RPMI8226 (cell line): Measurements from ENCODE around the gene SPDYE6.
A peak's percentile ranks its signal among the peaks of the same experiment; 100 is the strongest.
"Not testable (repeated sequence)": the region's sequence is repeated elsewhere in the genome, so short reads cannot be mapped to it uniquely, and the experiment has no call there.

Source experiments
- DNase-seq: peaks from one replicate; pipeline ENCODE4 v3.0.0-alpha.2; 2015

Gene SPDYE6

DNA sequence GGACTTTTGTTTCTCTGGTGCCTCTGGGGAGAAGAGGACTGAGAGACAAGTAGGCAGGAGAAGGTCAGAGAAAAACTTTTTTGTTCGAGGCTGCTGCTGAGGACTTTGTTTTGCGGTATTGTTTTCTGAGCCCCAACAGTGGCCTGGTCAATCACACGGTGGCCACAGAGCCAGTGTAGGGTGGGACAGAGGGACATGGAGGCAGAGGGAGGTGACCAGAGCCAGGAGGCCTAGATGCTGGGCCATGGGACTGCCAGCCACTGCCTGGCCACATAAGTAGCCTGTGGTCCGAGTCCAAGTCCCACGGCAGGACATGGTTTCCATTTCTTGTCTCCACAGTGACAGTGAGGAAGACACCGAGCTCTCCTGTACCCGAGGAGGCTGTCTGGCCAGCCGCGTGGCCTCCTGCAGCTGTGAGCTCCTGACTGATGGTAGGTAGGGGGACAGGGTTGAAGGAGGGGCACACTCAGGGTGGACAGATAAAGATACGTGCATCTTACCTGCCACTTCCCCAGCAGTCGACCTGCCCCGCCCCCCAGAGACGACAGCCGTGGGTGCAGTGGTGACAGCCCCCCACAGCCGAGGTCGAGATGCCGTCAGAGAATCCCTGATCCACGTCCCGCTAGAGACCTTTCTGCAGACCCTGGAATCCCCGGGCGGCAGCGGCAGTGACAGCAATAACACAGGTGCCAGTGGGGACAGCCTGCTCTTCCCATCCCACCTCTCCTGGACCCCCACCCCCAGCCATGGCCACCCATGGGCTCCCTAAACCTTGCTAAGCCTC lies 42.1 kb downstream of the SPDYE6 start:
- no peak for DNase-seq

DNA sequence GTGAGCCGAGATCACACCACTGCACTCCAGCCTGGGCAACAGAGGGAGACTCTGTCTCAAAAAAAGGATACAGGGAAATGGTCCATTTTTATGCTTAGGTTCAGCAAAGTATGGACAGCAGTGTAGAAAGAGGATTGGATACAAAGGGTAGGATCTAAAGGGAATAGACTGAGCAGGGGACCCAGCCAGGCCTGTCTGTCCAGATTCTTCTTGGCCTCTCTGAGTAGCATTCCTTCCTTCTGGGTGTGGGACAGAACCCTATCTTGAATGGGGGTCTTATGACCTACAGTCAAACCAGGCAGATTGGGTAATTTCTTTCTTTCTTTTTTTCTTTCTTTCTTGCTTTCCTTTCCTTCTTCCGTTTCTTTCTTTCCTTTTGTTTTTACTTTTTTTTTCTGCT lies 43.9 kb downstream of the SPDYE6 start:
- DNase-seq: no peak

DNA sequence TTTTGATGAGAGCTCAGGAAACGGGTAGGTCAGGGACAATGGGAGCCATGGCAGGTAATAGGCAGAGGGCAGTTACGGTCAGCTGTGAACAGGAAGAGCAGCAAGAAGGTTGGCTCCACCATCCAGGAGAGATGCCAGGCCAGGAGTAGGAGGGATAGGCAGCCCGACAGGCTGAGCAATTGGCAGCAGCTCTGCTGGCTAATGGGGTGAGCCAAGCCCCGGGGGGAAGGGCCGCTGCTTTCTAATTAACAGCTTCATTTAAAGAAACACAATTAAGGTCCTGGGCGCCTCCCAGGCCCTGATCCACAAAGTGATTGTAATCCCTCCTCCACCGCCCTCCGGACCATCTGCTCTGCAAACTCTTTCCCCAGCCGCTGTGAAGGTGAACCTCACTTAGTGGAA lies 45.8 kb downstream of the SPDYE6 start:
- no peak for DNase-seq

DNA sequence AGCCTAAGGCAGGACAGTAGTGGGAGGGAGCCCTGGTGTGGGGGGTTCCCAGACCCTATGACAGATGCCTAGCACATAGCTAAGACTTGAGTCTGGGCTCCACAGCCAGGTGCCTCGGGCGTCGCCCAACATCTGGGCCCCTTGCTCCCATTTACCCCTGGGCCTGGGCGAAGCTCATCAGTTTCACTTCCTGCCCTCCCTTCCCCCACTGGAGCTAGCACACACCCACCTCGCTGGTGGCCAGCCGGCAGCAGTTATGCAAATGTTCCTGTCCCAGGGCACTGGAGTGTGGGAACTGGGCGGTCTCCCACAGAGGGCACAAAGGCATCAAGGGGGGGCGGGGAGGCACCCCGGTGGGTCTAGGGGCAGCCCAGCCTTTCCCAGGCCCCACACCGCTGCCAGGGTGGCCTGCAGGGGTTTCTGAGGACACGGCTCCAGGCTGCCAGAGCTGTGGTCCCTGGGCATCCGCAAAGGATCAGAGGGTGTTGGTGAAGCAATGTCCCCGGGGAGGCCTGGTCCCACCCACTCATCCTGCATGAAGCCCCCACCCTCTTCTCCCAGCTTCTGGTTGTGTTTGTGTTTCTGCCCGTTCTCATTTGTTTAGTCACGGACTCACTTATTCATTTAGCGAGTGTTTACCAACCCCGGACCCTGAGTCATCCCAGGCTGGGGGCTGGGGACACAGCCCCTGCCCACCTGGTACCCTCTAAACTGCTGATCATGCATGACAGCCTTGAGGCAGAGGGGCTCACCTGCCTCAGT lies 49.1 kb downstream of the SPDYE6 start:
- peak; percentile 99 for DNase-seq

DNA sequence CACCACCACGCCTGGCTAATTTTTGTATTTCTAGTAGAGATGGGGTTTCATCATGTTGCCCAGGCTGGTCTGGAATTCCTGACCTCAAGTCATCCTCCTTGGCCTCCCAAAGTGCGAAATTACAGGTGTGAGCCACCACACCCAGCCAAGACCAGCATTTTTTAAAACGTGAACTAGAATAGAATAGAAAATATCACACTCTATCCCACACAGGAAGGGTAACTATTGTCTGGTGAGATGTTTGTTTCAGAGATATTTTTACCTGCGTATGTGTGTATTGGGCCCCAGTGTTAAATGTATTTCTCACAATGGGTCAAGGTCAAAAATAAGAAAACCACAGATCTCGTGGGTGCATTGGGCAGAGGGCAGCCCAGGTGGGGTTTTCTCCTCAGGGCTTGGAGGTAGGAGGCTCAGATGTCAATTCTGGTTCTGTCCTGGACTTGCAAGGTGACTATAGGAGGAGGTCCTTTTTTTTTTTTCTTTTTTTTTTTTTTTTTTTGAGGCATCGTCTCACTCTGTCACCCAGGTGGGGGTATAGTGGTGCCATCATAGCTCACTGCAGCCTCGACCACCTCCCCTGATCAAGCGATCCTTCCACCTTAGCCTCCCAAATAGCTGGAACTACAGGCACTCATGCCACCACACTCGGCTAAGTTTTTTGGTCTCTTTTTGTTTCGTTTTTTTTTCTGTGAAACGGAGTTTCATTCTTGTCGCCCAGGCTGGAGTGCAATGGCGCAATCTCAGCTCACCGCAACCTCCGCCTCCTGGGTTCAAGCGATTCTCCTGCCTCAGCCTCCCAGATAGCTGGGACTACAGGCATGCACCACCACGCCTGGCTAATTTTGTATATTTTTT lies 50.6 kb downstream of the SPDYE6 start:
- peak; percentile 85 for DNase-seq

DNA sequence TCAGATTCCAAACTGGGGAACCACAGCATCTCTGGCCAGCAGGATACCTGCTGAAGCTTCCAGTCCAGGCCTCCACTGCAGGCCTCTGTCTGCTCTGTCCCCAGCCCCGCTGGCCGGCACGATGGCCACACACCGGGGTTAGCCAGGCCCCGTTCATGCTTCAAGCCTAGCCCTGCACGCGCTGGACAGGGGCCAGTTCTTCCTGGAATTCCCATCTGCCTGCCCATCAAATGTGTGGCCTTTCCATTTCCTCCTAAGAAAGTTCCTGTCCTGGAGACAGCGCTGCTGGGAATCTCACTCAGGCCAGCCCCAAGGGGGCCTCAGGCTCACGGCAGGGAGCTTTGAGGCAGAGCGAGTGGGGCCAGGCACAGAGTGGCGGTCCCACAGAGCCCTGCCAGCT lies 51.6 kb downstream of the SPDYE6 start:
- DNase-seq: no peak

DNA sequence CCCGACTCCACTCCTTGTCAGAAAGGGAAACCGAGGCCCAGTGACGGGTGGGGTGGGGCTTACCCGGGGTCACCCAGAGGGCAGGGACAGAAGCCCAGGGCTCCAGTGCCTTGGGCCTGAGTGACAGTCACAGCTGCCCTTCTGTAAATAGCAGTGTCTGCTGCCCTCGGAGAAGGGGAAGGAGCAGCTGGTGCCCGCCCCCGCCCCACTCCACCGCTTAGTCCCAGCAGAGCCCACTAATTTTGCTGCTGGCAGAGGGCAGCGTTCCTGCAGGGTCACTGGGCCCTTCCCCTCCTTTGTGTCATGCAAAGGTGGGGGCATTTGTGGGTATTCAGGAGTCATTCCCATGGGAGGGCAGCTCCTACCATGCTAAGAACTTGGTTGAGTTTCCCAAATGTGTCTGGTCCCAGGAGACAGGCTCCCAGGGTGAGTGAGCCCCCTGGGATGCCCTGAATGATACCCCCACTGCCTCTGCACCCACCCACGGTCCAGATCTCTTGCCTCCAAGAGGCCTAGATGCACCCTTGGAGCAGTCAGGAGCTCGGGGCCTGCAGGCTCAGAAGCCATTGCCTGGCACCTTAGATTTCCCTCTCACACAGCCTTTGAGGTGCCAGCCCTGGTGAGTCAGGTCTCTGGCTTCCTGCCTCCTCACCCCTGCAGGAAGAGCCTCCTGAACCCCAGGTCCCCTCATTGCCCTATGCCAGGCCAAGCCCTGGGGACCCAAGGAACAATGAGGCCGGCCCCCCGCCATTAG lies 52.4 kb downstream of the SPDYE6 start:
- peak; percentile 82 for DNase-seq

DNA sequence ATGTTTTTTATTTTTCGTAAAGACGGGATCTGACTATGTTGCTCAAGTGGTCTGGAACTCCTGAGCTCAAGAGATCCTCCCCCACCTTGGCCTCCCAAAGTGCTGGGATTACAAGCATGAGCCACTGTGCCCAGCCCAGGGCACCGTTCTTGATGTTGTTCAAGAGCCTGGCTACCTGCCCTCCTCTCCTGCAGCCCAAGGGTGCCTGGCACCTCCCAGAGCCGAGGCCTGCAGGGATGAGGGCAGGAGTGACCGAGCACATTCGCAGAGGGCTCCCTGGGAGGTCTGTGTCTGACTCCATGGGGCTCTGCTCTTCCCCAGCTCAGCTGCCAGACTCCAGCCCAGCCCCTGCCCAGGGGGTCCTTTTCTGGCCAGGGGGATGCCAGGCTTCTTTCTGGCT lies 54.2 kb downstream of the SPDYE6 start:
- DNase-seq: no peak

DNA sequence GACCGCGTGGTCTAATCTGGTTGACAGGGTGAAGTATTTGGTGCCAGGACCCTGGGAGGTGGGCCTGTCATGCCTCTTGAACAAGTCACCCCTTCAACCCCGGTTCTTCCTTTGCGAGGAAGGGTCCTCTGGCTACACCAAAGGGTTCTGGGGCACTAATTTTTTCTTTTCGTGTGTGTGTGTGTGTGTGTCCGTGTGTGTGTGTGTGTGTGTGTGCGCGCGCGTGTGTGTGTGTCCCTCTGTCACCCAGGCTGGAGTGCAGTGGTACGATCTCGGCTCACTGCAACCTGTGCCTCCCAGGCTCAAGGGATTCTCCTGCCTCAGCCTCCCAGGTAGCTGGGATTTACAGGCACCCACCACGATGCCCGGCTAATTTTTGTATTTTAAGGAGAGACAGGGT lies 54.9 kb downstream of the SPDYE6 start:
- DNase-seq: not testable (repeated sequence)

DNA sequence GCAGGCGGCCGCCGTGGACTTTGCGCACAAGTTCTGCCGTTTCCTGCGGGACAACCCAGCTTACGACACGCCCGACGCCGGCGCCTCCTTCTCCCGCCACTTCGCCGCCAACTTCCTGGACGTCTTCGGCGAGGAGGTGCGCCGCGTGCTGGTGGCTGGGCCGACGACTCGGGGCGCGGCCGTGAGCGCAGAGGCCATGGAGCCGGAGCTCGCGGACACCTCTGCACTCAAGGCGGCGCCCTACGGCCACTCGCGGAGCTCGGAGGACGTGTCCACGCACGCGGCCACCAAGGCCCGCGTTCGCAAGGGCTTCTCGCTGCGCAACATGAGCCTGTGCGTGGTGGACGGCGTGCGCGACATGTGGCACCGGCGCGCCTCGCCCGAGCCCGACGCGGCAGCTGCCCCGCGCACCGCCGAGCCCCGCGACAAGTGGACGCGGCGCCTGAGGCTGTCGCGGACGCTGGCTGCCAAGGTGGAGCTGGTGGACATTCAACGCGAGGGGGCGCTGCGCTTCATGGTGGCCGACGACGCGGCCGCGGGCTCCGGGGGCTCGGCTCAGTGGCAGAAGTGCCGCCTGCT lies 55.5 kb downstream of the SPDYE6 start:
- DNase-seq: no peak

DNA sequence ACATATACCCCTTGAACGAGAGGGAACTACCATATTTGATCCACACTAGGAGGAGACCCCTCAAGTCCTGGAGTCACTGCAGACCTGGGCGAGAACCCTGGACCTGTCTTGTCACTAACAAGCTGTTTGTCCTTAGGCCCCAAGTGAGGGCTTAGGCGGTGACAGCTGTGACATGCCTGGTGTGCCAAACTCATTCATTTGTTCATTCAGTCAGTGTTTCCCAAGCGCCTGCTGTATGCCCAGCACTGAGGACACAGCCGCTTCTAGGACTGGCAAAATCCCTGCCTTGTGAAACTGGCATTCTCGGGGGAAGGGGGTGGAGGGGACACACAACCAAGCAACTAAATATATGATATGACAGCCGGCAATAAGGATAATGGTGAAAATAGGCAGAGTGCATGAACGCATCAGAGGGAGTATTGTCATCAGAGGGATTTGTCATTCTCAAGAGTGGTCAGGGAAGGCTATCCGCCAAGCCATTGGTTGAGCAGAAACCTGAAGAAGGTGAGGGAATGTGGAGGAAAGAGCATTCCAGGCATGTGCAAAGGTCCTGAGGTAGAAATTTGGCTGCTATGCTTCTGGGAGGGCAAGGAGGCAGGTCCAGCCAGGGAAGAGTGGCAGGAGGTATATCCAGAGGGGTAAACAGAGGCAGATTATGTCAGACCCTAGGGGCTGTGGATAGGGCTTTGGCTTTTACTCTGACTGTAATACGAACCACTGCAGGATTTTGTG lies 58.6 kb downstream of the SPDYE6 start:
- no peak for DNase-seq

DNA sequence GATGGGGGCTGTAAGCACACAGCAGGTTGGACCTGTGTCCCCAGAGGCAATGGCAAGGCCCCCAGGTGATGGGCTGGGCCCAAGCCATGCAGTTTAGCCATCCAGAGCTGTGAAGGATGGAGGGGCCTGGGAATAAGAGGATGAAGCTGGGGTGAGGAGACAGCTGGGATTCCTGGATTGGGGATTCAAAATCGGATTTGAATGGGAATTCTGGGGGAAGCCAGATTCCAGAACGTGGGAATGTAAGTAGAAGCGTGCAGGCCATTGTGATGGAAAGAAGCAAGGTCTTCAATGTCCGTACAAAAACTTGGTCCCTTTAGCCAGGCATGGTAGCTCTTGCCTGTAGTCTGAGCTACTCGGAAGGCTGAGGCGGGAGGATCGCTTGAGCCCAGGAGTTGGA lies 59.7 kb downstream of the SPDYE6 start:
- no peak for DNase-seq

DNA sequence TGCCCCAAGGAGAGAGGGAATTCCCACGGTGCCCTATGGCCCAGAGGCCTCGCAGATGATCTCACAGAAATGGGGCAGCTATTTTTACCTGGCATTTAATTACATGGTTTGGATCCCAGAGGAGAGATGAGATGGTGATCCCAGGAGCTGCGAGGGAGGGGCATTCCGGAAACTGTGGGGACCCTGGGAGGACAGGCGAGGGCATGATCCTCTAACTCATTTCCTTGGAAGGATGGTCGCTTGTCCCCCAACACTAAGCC lies 60.1 kb downstream of the SPDYE6 start:
- DNase-seq: no peak
